Neuronal stem cell (in vitro differentiated cells): Measurements from ENCODE around the gene SPRR1B.

ENCODE experiments used
- DNase-seq: peaks from one replicate; pipeline ENCODE4 v3.0.0-alpha.2; 2013; ENCODE audit warnings: low spot score
- H2AFZ ChIP-seq: one replicate; pipeline ENCODE4 v1.6.1; 2013; ENCODE audit warnings: mild to moderate bottlenecking, low read length, inconsistent platforms
- H2AK5ac ChIP-seq: 2 replicates; pipeline ENCODE4 v1.6.1; 2013; ENCODE audit warnings: low read depth, mild to moderate bottlenecking, inconsistent platforms, low read length, moderate library complexity, mixed read lengths
- H2BK120ac ChIP-seq: 2 replicates; pipeline ENCODE4 v1.6.1; 2013; ENCODE audit warnings: low read depth, mild to moderate bottlenecking, inconsistent platforms, low read length, moderate library complexity, mixed read lengths
- H2BK12ac ChIP-seq: one replicate; pipeline ENCODE4 v1.6.1; 2013; ENCODE audit warnings: low read length, inconsistent platforms
- H2BK15ac ChIP-seq: 2 replicates; pipeline ENCODE4 v1.6.1; 2013; ENCODE audit warnings: mild to moderate bottlenecking, low read length, inconsistent platforms, mixed read lengths
- H2BK5ac ChIP-seq: one replicate; pipeline ENCODE4 v1.6.1; 2013; ENCODE audit warnings: inconsistent platforms, mild to moderate bottlenecking, low read length, moderate library complexity
- H3K14ac ChIP-seq: one replicate; pipeline ENCODE4 v1.6.1; 2013; ENCODE audit warnings: low read length, inconsistent platforms
- H3K18ac ChIP-seq: 2 replicates; pipeline ENCODE4 v1.6.1; 2013; ENCODE audit warnings: low read length, inconsistent platforms
- H3K23ac ChIP-seq: 2 replicates; pipeline ENCODE4 v1.6.1; 2013; ENCODE audit warnings: low read depth, mild to moderate bottlenecking, mixed read lengths, low read length, inconsistent platforms; ENCODE audit not compliant: poor library complexity
- H3K27ac ChIP-seq: replicated peaks from 3 replicates; pipeline ENCODE4 v1.5.1; 2013; ENCODE audit warnings: low read length, inconsistent platforms
- H3K27me3 ChIP-seq, 3 experiments: 2 replicates each; pipeline ENCODE4 v1.6.1; 2013; ENCODE audit warnings: low read length in 3 of 3, mild to moderate bottlenecking in 2 of 3, inconsistent platforms in 1 of 3, low read depth in 1 of 3, mixed read lengths in 1 of 3, moderate library complexity in 1 of 3; ENCODE audit not compliant: control insufficient read depth in 3 of 3, insufficient read depth in 3 of 3
- H3K36me3 ChIP-seq, 2 donors: replicated peaks in 1 of 2; 2 replicates each; pipeline ENCODE4 v1.6.1; 2013; ENCODE audit warnings: low read length in 2 of 2; ENCODE audit not compliant: control insufficient read depth in 2 of 2, insufficient read depth in 2 of 2
- H3K4ac ChIP-seq: 2 replicates; pipeline ENCODE4 v1.6.1; 2013; ENCODE audit warnings: inconsistent platforms, mild to moderate bottlenecking, low read length, moderate library complexity
- H3K4me1 ChIP-seq, 2 donors: 1 replicate in 1 of 2; 2 replicates in 1 of 2; pipeline ENCODE4 v1.6.1; 2013; ENCODE audit warnings: low read length in 2 of 2, low read depth in 1 of 2; ENCODE audit not compliant: control insufficient read depth in 2 of 2, insufficient read depth in 1 of 2
- H3K4me2 ChIP-seq: one replicate; pipeline ENCODE4 v1.6.1; 2013; ENCODE audit warnings: mild to moderate bottlenecking, low read length, inconsistent platforms; ENCODE audit not compliant: insufficient read depth, poor library complexity, severe bottlenecking
- H3K4me3 ChIP-seq, 2 donors: 2 replicates each; pipeline ENCODE4 v1.5.1; 2013; ENCODE audit warnings: low read length in 2 of 2, mild to moderate bottlenecking in 2 of 2, inconsistent platforms in 1 of 2, moderate library complexity in 1 of 2
- H3K79me1 ChIP-seq: one replicate; pipeline ENCODE4 v1.6.1; 2013; ENCODE audit warnings: low read depth, mild to moderate bottlenecking, inconsistent platforms, low read length, moderate library complexity
- H3K9ac ChIP-seq: one replicate; pipeline ENCODE4 v1.6.1; 2013; ENCODE audit warnings: mild to moderate bottlenecking, low read depth, low read length, inconsistent platforms; ENCODE audit not compliant: poor library complexity
- H3K9me3 ChIP-seq, 2 donors: replicated peaks in 1 of 2; 2 replicates each; pipeline versions ENCODE3 to v1.6.1; 2013; ENCODE audit warnings: low read length in 2 of 2, mild to moderate bottlenecking in 2 of 2, inconsistent platforms in 1 of 2, low read depth in 1 of 2, mixed read lengths in 1 of 2, moderate library complexity in 1 of 2; ENCODE audit not compliant: control insufficient read depth in 2 of 2, insufficient read depth in 1 of 2
- H4K8ac ChIP-seq: one replicate; pipeline ENCODE4 v1.6.1; 2013; ENCODE audit warnings: low read depth, mild to moderate bottlenecking, inconsistent platforms, low read length, moderate library complexity
- H4K91ac ChIP-seq: one replicate; pipeline ENCODE4 v1.6.1; 2013; ENCODE audit warnings: low read length, low read depth, mild to moderate bottlenecking, inconsistent platforms; ENCODE audit not compliant: poor library complexity
- WGBS, 2 donors: extraction: QIAGEN DNeasy Blood & Tissue Kit; methylation state at CpG; one replicate each; pipeline ENCODE4 v1.1.7; 2013; ENCODE audit warnings: missing lambda C conversion rate in 2 of 2, mixed read lengths in 1 of 2; ENCODE audit not compliant: insufficient read length in 2 of 2, insufficient replicate concordance in 1 of 2; ENCODE audit errors: extremely low coverage in 2 of 2; 5-methylcytosine and 5-hydroxymethylcytosine counted together

Gene SPRR1B

GRCh38 chr1:153023109-153023508 is 7.9 kb upstream of the SPRR1B start:
- no peak overlapping the region for H2BK15ac ChIP-seq
- H3K36me3 ChIP-seq: no peaks in the 10 kb centered on the region
- no peaks in the 10 kb centered on the region for H3K4me1 ChIP-seq
- no peak overlapping the region for H2BK5ac ChIP-seq
- no peak overlapping the region for H3K27ac ChIP-seq
- H4K8ac ChIP-seq: no peak overlapping the region
- H4K91ac ChIP-seq: no peak overlapping the region
- H2BK120ac ChIP-seq: no peak overlapping the region
- H3K27me3 ChIP-seq: no peaks in the 10 kb centered on the region
- H3K4ac ChIP-seq: no peak overlapping the region
- no peak overlapping the region for H3K23ac ChIP-seq
- H2AFZ ChIP-seq: no peak overlapping the region
- H2BK12ac ChIP-seq: no peak overlapping the region
- H3K9me3 ChIP-seq: no peaks in the 10 kb centered on the region
- H3K79me1 ChIP-seq: no peaks in the 10 kb centered on the region
- no peak for DNase-seq
- no peak overlapping the region for H2AK5ac ChIP-seq
- H3K4me3 ChIP-seq: no peak overlapping the region
- no peak overlapping the region for H3K14ac ChIP-seq
- no peak overlapping the region for H3K9ac ChIP-seq
- no CpG with 5 or more reads among the region's 7 CpGs for WGBS, 2 donors
- H3K18ac ChIP-seq: no peak overlapping the region
- H3K4me2 ChIP-seq: no peak overlapping the region

DNA sequence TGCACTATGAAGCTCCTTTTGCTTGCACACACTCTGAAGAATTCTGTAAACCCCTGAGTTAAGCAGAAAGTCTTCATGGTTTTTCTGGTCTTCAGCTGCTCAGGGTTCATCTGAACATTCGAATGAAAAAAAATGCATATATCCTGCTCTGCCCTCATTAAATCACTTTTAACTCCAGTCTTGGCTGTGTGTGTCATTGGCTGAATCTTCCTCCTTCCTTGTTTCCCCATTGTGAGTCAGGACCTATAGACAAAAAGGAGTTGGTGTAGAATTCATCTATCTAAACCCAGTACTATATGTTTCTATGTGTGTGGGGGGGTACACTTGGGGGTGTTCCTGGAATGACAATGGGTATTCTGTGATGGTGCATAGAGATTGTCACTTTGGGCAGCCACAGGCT is 6.6 kb upstream of the SPRR1B start:
- H2AFZ ChIP-seq: no peak overlapping the region
- no peak overlapping the region for H2BK15ac ChIP-seq
- no peak overlapping the region for H3K9ac ChIP-seq
- H4K8ac ChIP-seq: no peak overlapping the region
- no peak overlapping the region for H2BK120ac ChIP-seq
- no CpG with 5 or more reads among the region's 1 CpG for WGBS, 2 donors
- no peaks in the 10 kb centered on the region for H3K79me1 ChIP-seq
- no peak overlapping the region for H2AK5ac ChIP-seq
- H3K23ac ChIP-seq: no peak overlapping the region
- no peak overlapping the region for H3K27ac ChIP-seq
- no peak overlapping the region for H2BK5ac ChIP-seq
- H3K4me1 ChIP-seq: no peaks in the 10 kb centered on the region
- H3K4me2 ChIP-seq: no peak overlapping the region
- no peaks in the 10 kb centered on the region for H3K9me3 ChIP-seq
- no peak overlapping the region for H4K91ac ChIP-seq
- H3K4ac ChIP-seq: no peak overlapping the region
- H3K36me3 ChIP-seq: no peaks in the 10 kb centered on the region
- H3K4me3 ChIP-seq: no peak overlapping the region
- no peak overlapping the region for H3K18ac ChIP-seq
- DNase-seq: no peak
- H2BK12ac ChIP-seq: no peak overlapping the region
- no peak overlapping the region for H3K14ac ChIP-seq
- H3K27me3 ChIP-seq: no peaks in the 10 kb centered on the region

DNA sequence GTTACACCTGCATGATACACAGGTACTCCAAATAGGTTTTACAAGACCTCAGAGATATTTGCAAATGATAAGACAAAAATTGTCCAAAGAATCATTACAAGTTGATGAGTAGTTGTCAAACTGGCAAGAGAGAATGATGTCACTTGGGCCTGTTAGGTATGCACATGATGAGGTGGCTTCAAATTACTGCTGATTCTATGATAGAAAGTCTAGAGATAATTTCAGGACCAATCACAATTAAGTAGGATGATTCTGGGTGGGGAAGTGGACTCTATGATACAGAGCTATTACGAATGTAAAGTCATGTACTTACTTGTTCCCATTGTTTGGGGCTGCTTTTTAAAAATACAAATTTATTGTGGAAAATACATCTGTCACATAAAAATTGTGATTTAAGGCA is 5.2 kb upstream of the SPRR1B start:
- Histone ChIP-seq H3K9ac (no peak overlapping the region), H4K8ac (no peak overlapping the region), H3K4me3 (no peak overlapping the region), H2BK15ac (no peak overlapping the region), H2AFZ (no peak overlapping the region), H3K27ac (no peak overlapping the region), H3K27me3 (no peaks in the 10 kb centered on the region), H3K4me1 (no peaks in the 10 kb centered on the region), H3K4me2 (no peak overlapping the region), H4K91ac (no peak overlapping the region), H2BK5ac (no peak overlapping the region), H3K23ac (no peak overlapping the region), H2AK5ac (no peak overlapping the region), H3K79me1 (no peaks in the 10 kb centered on the region), H3K36me3 (no peaks in the 10 kb centered on the region), H3K14ac (no peak overlapping the region), H3K18ac (no peak overlapping the region), H3K4ac (no peak overlapping the region), H2BK12ac (no peak overlapping the region), H3K9me3 (no peaks in the 10 kb centered on the region), H2BK120ac (no peak overlapping the region)
- no peak for DNase-seq
- WGBS, 2 donors: no CpG with 5 or more reads among the region's 1 CpG

DNA sequence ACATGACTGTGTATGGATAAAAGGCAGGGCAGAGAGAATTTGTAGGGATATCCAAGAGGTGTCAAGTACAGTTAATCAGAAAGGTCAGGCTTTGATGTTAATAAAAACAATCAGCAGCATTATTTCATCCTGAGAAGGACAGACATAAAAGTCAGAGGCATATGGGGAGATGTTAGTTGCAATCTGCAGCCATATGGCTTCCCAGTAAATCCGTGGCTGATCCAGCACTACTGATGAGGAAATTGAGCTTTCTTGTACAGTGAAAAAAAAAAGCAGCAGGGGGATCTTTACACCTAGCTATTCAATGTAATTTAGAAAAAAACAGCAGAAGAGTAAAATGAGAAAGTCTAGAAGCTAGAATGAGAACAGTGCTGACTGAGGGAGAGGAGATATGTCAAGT is 2.2 kb upstream of the SPRR1B start:
- H3K4me2 ChIP-seq: no peak overlapping the region
- no peak overlapping the region for H2BK15ac ChIP-seq
- no peak overlapping the region for H3K4me3 ChIP-seq
- no CpG with 5 or more reads among the region's 1 CpG for WGBS, 2 donors
- H3K27ac ChIP-seq: no peak overlapping the region
- H2AK5ac ChIP-seq: no peak overlapping the region
- H2AFZ ChIP-seq: no peak overlapping the region
- no peak overlapping the region for H2BK120ac ChIP-seq
- no peak overlapping the region for H3K18ac ChIP-seq
- H3K4ac ChIP-seq: no peak overlapping the region
- no peak overlapping the region for H2BK12ac ChIP-seq
- H3K27me3 ChIP-seq: no peaks in the 10 kb centered on the region
- H4K91ac ChIP-seq: no peak overlapping the region
- no peaks in the 10 kb centered on the region for H3K36me3 ChIP-seq
- H3K9ac ChIP-seq: no peak overlapping the region
- no peak overlapping the region for H3K23ac ChIP-seq
- H3K14ac ChIP-seq: no peak overlapping the region
- DNase-seq: no peak
- peaks cover 0 to 2% of the 10 kb centered on the region in 2 donors for H3K4me1 ChIP-seq
- no peak overlapping the region for H2BK5ac ChIP-seq
- no peaks in the 10 kb centered on the region for H3K79me1 ChIP-seq
- no peaks in the 10 kb centered on the region for H3K9me3 ChIP-seq
- no peak overlapping the region for H4K8ac ChIP-seq
